NCI-H82 treated with DMSO at 0.1 percent for 48 hours (cell line): ENCODE data around the gene SORBS2.

ENCODE experiments used
- DNase-seq: peaks from one replicate; lab custom pipeline; 2025; ENCODE audit not compliant: unreplicated experiment; lab: John Stamatoyannopoulos, UW

SORBS2 gene

DNA sequence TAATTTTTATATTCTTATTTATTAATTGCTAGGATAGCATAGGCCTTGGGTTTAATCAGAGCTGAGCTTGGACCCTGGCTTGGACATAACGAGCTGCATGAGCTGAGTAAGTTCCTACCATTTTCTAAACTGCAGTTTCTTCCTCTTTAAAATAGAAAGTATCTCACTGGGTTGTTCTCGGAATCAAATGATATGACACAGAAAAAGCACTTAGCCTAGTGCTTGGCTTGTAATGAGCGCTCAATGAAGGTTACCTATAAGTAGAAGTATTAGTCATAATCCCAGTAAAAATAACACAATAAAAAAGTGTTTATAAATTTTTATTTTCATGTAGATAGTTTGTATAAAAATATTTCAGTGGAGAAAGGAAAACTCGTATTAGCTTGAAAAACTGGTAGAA is 163.4 kb downstream of the SORBS2 start:
- DNase-seq, result no peak

DNA sequence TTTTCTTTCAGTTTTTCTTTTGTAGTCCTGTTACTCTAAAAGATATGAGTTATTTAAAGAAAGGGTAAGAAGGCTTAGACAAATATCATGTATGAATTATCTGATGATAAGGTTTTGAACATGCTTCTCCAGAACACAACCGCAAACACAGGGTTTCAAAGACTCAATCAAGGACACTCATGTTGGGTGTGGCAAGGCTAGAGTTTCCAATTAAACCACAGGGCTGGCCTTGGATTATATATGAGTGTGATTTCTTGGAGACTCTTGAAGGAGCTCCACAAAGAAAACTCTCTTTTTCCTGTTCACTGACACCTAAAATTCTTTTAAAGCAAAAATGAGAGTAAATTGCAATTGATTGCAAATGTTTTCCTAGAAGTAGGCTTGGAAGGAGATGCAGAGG is 166.6 kb downstream of the SORBS2 start:
- no peak for DNase-seq

DNA sequence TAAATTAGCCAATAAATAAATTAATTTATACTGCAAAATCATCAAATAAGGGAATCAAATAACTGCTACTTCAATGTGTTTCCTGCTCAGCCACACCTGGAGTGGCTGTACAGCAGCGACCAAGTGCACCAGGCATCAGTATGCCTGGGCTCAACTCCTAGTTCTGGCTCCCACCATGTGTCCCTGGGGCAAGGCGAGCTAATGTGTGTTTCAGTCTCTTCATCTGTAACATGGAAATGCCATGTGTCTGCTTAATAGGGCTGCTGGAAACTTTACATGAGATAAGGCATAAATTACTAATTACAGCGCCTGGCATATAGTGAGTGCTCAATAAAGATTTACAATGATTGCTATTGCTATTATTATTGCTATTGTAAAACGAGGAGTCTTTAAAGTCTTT is 167.6 kb downstream of the SORBS2 start:
- DNase-seq, result no peak

DNA sequence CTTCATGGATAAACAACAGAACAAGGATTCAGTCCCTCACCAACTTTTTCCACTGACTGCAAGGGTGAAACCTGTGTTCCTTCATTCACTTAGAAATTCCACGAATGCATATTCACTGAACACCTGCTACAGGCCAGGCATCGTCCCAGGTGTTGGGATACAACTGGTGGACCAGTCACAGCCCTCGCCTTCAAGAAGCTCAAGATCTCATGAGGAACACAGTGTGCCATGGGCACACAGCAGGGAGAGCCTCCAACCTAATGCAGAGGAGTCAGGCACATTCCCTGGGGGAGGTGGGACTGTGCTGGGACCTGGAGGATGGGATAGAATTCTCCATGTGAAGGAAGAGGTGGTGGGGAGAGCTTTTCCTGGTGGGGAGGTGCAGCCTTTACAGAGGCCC is 169.1 kb downstream of the SORBS2 start:
- DNase-seq, result no peak

DNA sequence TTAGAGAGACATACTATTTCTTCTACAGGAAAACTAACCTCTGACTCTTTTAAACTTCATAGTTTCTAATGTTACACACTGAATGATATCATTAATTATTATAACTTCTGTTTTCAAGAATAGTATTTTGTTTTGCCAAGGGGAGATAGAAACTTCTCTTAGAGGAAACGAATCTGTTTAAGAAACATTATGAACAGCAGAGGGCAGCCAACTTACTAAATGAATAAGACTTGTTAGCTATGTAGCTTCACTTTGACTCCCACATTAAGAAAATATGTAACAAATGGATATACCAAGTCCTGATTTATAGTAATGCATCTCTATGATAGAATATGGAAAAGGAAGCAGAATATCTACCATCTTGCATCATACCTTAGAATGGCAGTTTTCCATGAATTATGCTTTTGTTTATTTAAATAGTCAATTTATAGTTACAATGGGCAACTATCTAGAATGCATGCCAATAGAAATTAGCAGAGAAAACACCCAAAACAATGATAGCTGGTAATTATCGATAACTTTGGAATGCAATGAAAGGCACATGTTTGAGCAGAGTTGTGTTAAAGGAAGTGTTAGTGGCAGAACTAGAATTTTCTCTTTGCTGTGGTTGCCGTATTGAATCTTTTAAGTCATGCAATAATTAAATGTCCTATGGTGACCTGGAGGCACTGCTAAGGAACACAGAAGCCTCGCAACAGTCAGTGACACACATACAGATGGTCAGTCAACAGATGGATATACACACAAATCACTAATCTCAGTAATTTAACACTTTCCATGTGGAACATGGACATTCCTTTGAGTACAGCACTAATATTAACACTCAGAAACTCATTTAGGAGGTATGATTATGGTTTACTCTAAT is 171.0 kb downstream of the SORBS2 start:
- DNase-seq, result peak; percentile 13

DNA sequence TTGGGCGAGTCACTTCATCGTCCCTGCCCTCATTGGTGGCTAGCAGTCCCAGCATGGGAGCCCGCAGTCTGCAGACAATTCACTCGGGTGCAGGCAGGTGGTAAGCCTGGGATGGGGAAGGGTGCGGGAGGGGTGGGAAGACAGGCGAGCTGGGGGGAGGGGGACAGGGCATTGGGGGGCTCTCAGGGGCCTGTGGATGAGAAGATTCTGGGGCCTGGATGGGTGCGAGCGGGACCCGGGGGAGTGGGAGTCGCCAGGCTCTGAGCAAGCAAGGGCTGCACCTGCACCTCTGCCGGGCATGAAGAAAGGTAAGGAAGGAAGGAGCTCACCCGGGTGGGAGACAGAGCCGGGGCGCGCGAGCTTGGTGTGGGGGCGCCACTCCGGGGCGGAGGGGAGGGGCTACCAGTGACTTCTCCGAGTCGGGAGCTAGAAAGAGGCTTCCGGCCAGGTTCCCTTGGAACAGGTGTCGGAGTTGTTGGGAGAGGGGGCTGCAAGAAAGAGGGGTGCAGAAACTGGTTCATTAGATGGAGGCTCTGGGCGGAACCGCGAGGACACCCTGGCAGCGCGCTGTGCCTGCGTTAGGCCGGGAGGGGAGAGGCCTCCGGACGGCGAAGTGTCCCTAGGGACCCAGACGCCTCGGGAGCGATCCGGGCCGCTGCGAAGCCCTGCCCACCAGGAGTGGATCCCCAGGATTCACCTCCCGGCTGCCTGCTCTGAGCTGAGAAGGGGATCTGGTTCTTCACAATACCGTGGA is 173.3 kb downstream of the SORBS2 start:
- DNase-seq, result no peak

DNA sequence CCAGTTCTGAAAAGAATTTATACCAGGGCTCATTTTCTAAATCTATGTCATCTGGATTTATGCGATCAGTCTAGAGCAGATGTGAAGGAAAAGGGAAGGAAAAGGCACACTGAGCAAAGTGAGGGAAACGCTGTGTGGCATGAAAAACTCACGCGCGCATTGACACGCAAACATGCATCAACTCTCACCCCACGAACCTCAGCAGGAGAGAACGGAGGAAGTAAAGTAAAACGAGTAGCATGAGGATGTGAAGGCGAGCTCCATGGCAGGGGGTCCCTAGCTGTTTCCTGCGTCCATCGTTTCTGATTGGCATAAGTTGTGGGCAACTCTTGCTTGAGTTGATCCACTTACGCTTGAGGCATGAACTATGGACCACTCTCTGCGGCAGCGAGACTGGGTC is 173.9 kb downstream of the SORBS2 start:
- DNase-seq, result no peak

DNA sequence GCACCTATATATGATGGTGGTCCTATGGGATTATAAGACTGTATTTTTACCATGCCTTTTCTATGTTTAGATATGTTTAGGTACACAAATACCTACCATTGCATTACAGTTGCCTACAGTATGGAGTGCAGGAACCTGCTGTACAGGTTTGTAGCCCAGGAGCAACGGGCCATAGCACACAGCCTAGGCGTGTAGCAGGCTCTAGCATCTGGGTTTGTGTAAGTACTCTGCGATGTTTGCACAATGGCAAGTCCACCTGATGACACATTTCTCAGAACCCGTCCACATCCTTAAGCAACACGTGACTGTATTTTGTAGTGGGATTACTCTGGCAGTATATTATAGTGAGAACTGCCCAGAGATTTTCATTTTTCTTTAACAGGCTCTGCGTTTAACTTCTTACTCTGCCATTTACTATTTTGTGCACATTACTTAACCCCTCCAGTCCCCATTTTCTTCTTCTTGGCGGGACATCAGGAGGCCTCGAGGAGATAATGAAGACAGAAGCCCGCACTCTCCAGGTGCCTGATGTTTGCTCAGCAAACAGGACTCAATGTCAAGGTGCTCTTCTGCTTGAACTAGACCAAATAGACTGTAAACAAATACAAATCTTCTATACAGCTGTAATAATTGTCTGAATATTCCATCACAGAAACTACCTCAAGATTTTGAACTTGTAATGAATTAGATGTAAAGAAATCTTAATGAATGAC is 174.7 kb downstream of the SORBS2 start:
- no peak for DNase-seq

DNA sequence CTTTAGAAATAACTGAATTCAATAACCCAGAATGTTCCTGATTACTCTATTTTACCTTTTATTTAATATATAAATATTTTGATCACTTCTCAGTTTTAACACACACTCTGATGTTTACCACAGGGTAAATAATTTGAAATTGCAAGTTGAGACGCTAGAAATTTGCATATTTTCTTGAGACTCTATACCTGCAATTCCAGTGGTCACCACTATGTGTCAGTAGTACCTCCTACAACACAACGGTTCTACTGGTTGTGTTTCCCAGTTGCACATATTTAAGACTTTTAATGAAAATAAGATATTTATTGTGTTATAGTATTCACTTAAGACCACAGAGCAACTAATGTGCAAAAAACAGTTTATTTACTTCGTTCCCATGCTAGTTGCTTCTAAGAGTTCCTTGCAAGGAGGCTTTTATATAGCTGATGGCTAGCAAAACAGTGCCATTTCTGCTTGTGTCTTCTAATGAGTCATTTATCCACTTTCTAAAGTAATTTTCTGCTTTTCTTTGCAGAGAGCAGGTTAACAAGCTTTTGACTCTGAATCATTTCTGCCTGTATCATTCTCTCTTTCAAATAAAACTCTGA is 177.8 kb downstream of the SORBS2 start:
- DNase-seq, result no peak

DNA sequence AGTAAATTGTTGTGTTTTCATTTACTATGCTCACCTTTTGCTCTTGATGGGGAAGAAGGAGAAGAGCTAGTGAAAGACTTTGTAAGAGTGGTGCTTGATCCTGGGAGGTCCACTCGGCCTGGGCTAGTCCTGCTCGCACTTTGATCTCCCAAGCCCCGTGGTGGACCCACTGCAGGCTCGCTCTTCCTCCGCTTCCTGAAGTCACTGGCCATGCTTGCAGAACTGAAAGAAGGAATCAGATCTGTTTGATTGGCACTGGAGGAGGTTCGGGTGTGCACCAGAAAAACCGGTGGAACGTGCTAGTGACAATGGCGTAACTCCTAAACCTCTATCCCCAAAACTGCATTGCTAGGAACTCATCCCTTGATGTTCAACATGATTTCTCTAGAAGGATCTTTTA is 185.2 kb downstream of the SORBS2 start:
- no peak for DNase-seq

DNA sequence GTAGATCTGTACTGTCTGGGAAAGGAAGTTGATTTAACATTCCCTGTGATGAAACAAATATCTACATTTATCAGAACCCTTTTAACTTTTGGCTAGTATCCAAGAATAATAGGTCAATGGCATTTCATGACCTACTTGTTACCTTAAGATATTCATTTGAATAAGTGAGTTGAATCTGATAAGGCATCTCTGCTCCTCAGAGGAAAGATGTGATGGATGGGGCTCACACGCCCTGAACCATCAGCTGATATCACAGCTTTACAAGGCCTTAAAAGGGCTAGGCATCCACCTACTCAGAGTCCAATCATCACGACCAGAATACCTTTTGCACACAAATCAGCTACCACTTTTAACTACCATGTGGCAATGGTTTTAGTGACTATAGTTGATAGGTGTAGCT is 186.5 kb downstream of the SORBS2 start:
- DNase-seq, result no peak

DNA sequence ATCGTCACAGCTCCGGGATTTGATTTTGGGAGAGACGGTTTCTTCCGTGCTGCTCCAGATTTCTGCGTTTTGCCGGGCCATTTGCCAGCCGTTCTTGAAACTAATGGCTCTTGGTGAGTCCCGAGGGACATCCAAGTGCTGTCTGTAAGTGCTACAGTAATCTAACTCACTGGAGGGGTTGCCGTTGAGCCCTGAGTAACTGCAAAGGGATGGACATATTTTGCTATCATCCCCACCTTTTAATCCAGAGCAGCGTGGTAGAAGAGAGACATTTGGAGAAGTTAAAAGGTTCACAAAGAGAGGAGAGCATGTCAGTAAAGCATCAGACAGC is 187.8 kb downstream of the SORBS2 start:
- DNase-seq, result no peak

DNA sequence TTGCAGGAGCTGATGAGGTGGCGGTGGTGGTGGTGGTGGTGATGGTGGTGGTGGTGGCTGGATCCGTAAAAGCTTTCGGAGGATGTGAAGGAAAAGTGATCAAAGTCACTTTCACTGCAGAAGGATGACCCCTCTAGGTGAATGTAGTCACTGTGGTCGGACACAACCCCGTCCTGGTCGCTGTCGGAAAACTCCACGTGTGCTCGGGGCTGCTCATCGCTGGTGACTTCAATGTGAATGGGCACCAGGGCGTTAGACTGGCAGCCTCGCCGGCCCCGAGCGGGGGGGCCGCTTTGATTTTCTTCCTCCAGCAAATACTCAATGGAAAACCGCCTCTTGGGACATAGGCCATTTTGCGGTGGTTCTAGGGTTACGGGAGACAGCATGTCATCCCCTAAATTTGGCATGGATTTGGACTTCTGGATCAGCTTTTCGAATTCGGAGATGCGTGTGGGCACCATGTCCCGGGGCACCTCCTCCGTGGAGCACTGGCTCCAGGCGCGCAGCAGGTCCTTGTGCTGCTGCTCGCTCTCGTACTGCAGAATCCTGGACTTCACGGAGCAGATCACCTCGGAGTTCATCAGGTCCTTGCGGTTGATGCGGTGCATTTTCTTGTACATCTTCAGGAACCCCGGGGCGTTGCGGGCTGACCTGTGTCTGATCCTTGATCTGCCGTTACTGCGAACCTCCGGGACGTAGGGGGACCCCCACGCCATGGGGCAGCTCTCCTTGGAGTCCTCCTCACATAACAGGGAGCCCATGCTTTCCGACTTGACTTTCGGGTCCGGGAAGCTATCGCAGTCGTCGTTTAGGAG is 188.3 kb downstream of the SORBS2 start:
- DNase-seq, result no peak

DNA sequence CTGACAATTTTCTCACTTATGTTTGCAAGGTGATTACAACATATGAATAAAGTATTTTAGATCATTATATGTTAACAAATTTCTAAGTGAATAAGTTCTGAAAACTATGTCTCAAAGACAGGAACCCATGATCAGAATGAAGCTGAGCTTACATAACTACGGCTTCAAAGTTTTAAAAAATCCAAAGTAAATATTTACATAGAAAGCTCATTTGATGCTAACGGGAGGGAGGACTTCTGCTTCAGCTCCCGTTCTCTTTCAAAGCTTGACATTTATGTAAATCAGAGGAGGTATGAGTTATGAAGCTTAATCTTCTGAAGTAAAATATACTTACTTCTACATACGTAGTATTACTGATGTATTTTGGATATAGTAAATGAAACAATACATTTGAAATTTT is 203.8 kb downstream of the SORBS2 start:
- no peak for DNase-seq

DNA sequence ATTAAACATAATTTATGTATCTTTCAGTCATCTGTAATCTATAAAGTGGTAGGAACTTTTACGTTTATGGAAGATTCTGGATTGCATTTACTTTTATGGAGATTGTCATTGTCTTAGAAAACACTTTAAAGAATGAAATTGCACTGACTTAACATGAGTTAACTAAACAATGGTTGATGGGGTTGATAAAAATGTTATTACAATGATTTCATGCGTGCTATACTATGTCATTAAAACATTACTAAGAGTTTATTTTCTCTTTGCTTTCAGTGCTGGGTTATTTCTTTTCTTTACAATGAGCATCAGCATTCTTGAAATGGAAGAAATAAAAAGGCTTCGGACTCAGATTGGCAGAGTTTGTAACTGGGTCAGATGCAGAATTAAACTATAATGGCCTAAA is 209.6 kb downstream of the SORBS2 start:
- DNase-seq, result no peak

DNA sequence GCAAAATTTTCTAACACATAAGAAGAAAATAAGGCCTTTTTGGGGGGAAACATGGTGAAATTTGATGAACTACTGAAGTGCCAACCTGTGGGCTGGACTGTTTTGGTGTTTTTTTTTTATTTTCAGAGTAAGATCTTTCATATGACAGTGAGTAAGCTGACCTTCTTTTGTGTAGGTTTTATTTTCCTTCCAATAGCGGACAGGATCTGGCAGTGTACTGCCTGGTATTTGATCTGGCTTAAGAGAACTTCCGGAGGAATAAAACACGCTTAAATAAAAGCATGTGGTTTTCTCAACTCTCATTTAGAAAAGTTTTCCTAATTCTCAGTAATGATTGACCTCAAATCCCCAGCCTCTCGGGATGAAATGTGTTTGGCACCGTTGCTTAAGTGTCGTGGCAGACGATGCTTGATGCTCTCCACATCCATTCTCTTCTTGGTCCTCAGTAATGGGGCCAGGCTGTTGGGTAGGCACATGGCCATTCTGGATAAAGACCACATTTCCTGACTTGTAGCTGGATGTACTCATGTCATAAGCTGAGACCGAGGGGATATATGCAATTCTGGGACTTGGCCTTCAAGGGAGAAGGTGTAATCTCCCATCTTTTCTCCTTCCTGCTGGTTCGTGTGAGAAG is 211.1 kb downstream of the SORBS2 start:
- DNase-seq, result no peak

DNA sequence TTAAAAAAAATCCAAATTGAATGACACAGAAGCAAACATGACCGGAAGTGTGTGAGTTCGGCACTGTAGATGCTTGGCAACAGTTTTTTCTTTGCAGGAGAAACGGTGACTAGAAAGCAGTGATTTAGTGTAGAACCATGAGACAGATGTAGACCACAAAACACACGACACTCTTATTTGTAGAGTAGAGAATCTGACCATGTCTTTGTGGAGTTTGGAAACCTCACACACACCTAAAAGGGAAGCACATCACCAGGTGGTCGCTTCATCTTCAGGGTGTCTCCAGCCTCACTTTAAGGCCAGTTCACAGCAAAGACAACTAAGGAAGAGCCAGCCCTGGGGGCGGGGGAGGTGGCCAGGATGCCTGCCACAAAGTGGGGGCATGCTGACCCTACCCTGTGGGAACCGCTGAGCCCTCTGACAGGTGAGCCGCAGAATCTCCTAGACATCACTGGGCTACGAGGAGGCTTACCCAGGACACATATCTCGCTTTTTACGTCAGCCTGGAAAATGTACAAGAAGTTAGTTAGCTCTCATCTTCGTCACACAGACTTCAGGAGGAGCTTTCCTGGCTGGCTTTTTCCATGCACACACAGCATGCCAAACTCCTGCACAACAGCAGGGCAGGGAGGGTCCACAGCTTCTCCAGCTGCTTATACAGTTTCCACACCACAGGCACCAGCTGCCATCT is 212.3 kb downstream of the SORBS2 start:
- DNase-seq, result no peak

DNA sequence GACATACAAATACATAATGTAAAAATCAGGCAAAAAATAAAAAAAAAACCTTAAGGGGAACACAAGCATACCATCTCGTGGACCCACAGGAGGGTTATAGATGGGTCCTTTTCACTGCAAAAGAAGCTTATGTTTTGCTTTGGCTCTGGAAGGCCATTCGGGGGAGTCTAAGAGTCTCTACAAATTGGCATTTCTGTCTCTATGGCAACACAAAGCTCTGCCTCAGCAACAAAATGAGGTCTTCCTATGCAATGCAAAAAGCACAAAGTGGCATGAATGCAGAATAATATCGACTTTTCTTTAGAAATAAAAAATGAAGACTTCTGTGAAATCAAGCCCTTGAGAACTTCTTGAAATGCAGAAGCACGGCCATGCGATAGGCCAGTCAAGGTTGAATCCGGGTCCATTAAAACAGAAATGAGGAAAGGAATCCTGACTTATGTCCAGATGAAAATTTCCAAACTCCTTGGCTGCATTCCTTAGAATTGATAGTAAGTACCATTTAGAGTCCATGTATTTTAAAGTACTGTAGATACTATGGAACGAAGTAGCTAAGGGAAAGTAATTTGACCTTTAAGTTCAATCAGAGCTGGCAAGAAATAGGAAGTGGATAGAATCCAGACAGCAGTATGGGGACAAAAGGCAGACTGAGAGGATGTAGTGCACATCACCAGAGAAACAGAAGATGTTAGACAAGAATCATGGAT is 213.0 kb downstream of the SORBS2 start:
- DNase-seq, result no peak

DNA sequence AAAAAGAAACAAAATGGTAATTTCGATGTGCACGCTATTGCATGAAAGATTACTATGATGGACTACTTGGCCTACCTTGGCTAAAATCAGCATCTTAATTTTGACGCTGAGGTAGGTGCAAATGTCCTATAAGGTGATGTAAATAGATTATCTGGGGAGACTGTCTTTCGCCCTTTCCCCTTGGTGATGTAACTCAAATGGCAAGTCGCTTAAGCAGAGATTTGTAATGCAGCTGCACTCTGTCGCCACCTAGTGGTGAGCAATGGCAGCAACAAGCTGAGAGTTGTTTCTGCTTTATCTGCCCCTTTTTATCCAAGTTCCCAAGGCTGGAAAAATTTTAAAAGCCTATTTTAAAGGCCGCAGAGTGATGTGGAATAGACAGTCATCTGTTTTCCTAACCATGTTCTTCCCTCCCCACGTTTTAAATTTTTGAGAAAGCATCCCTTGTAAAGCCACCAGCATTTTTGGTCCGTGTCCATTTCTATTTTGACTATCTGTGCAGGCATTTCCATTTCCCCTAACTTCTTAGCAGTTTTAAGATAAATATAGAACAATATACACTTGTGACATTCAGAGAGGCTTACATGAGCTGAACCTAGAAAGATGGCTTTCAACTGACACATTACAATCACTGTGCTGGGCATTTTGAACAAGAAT is 214.3 kb downstream of the SORBS2 start:
- DNase-seq, result peak; percentile 42
